Calu3 (cell line): ENCODE results near the gene OR2B3. TPM values are rescaled to one million over a fixed set of nuclear protein-coding genes. Genes with fewer than 3 reads are reported as not detected.
"Not testable (repeated sequence)": the region's sequence is repeated elsewhere in the genome, so short reads cannot be mapped to it uniquely, and the experiment has no call there.

Experiments used
- Bru-seq: library from RNA; stranded (reverse); fragments of 400-500 nt; gene quantifications from one replicate; lab custom pipeline; 2021; lab: Mats Ljungman, UMichigan
- BruChase-seq, 2 experiments: library from RNA; stranded (reverse); fragments of 400-500 nt; gene quantifications; one replicate each; lab custom pipeline; 2021; lab: Mats Ljungman, UMichigan
- BruUV-seq: library from RNA; stranded (reverse); fragments of 400-500 nt; replicated peaks from 2 replicates; lab custom pipeline; 2021; lab: Mats Ljungman, UMichigan
- CTCF ChIA-PET: fragments of 300-600 bp; sonication (Branson Sonifier 250); formaldehyde crosslinking; loops from one replicate; lab custom pipeline; 2022; ENCODE audit warnings: antibody characterized with exemption; lab: Charles Lee
- DNase-seq: peaks from one replicate; pipeline ENCODE4 v3.0.0; 2022
- H3K27ac Mint-ChIP-seq: one replicate; pipeline ENCODE4 v1.8.0; 2022; ENCODE audit warnings: mixed read lengths; ENCODE audit not compliant: unreplicated experiment
- H3K27me3 Mint-ChIP-seq: one replicate; pipeline ENCODE4 v1.8.0; 2022; ENCODE audit warnings: mixed read lengths; ENCODE audit not compliant: unreplicated experiment
- H3K36me3 Mint-ChIP-seq: one replicate; pipeline ENCODE4 v1.8.0; 2022; ENCODE audit warnings: mild to moderate bottlenecking, moderate library complexity, mixed read lengths; ENCODE audit not compliant: insufficient read depth, unreplicated experiment
- H3K4me1 Mint-ChIP-seq: one replicate; pipeline ENCODE4 v1.8.0; 2022; ENCODE audit warnings: mild to moderate bottlenecking, low read depth, mixed read lengths; ENCODE audit not compliant: unreplicated experiment
- H3K4me3 Mint-ChIP-seq: one replicate; pipeline ENCODE4 v1.8.0; 2022; ENCODE audit warnings: mild to moderate bottlenecking, low read depth, moderate library complexity, mixed read lengths; ENCODE audit not compliant: unreplicated experiment
- H3K9me3 Mint-ChIP-seq: one replicate; pipeline ENCODE4 v1.8.0; 2022; ENCODE audit warnings: low read depth, mixed read lengths; ENCODE audit not compliant: unreplicated experiment
- CTCF ChIP-seq: fragments of 200-600 bp; IDR thresholded peaks from one replicate; pipeline ENCODE4 v1.8.0; 2022; ENCODE audit warnings: antibody characterized with exemption; ENCODE audit not compliant: unreplicated experiment
- intact Hi-C: fragments of 100-400 bp; cut with micrococcal nuclease; formaldehyde crosslinking; loops from one replicate; pipeline ENCODE4 v1.10.0; 2022; ENCODE audit not compliant: unreplicated experiment
- long read RNA-seq: library from polyadenylated mRNA; stranded (forward); transcript quantifications from one replicate; pipeline ENCODE4 v2.0.0, GENCODE V29; 2022
- total RNA-seq: library from RNA; stranded (reverse); gene quantifications from 2 replicates; pipeline ENCODE4 v1.2.3, GENCODE V29; 2022

OR2B3 gene
- total RNA-seq = not detected in 2 replicates
- not detected for Bru-seq, nascent RNA
- BruChase-seq, experiment 1, labeled RNA remaining after a 6-hour chase = not detected
- BruChase-seq, experiment 2, labeled RNA remaining after a 2-hour chase = not detected
- long read RNA-seq = 0 reads

GRCh38 chr6:29087213-29087612, at the start of gene OR2B3:
Gene OR2B3, minus strand, starts transcription at chr6:29087313. Its CDS starts 65 bp downstream, at chr6:29087248.
- Mint-ChIP-seq H3K9me3 (peaks cover 4% of the 10 kb centered on the region), H3K27me3 (no peaks in the 10 kb centered on the region), H3K36me3 (no peaks in the 10 kb centered on the region), H3K4me1 (no peaks in the 10 kb centered on the region), H3K27ac (no peak within 1 kb of the TSS), H3K4me3 (no peak within 1 kb of the TSS)
- CTCF ChIA-PET = interaction anchor here (0.6 kb wide), 1 partner anchor 8 kb away, joined by 3 read pairs; no protein-coding TSS in a partner anchor
- no peak for TF ChIP-seq CTCF
- no TSS peak for BruUV-seq
- intact Hi-C loops = no loop called here
- no peak for DNase-seq

- TF ChIP-seq CTCF = no peak
- Mint-ChIP-seq H3K27ac (no peak overlapping the region), H3K4me1 (no peaks in the 10 kb centered on the region), H3K9me3 (no peaks in the 10 kb centered on the region), H3K4me3 (no peak overlapping the region), H3K36me3 (no peaks in the 10 kb centered on the region), H3K27me3 (no peaks in the 10 kb centered on the region)
- CTCF ChIA-PET = no interaction called here
- no peak for DNase-seq
- no TSS peak for BruUV-seq
- intact Hi-C loops = no loop called here
These were observed 44.6 kb upstream of the OR2B3 start for GRCh38 chr6:29131691-29132090.

DNA sequence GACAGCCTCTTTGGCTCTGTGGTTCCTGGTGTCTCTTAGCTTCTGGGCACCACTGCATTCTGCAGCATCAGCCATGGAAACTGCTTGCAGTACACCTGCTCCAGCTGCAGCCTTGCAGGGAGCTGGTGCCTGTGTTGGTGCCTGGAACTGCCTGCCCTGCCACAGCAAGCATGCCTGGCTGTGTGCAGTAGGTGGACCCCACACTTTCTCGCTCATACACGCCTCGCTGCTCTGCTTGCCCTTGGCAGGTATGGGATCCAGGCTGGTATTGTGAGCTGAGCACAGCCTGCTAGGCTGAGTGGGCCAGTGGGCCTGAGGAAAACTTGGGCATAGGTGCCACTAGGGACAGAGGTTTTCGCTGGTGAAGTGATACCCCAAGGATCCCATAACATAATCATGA, 43.5 kb upstream of the OR2B3 start:
- no peak for TF ChIP-seq CTCF
- no peak overlapping the region for H3K27ac Mint-ChIP-seq
- no peak for DNase-seq
- H3K4me1 Mint-ChIP-seq = no peaks in the 10 kb centered on the region
- no peaks in the 10 kb centered on the region for H3K9me3 Mint-ChIP-seq
- no peaks in the 10 kb centered on the region for H3K36me3 Mint-ChIP-seq
- no peak overlapping the region for H3K4me3 Mint-ChIP-seq
- intact Hi-C loops = no loop called here
- BruUV-seq = no TSS peak
- CTCF ChIA-PET = no interaction called here
- no peaks in the 10 kb centered on the region for H3K27me3 Mint-ChIP-seq

DNA sequence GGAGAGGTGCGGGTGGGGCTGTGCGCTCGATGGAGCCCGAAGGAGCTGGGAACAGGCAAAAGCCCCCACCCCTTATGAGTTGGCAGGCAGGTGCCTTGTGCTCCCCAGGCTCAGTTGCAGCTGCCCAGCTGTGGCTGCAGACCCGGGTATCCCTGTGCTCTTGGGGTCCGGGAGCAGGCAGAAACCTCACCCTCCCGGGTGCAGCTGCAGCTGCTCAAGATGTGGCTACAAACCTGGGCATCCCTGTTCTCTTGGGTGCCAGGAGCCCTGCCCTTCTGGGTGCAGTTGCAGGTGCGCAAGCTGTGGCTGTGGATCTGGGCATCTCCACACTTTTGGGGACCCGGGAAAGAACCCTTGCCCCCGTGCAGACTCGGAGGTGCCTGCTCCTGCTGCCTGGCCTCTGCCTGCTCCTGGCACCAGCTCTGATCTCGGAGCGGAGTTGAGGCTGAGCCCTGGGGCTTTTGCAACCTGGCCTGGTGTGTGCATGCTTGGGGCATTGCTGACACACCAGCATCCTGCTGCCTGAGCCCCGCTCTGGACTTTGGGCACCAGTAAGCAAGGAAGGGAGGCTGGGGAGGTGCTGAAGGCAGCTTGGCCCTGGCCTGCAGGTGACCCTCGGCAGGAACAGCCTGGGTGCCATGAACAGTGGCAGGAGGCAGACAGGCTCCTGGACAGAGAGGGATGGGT, 42.4 kb upstream of the OR2B3 start:
- Mint-ChIP-seq H3K36me3 (no peaks in the 10 kb centered on the region), H3K4me1 (no peaks in the 10 kb centered on the region), H3K4me3 (no peak overlapping the region), H3K27ac (no peak overlapping the region), H3K9me3 (no peaks in the 10 kb centered on the region), H3K27me3 (no peaks in the 10 kb centered on the region)
- no TSS peak for BruUV-seq
- no peak for DNase-seq
- CTCF ChIA-PET = no interaction called here
- intact Hi-C loops = no loop called here
- no peak for TF ChIP-seq CTCF

DNA sequence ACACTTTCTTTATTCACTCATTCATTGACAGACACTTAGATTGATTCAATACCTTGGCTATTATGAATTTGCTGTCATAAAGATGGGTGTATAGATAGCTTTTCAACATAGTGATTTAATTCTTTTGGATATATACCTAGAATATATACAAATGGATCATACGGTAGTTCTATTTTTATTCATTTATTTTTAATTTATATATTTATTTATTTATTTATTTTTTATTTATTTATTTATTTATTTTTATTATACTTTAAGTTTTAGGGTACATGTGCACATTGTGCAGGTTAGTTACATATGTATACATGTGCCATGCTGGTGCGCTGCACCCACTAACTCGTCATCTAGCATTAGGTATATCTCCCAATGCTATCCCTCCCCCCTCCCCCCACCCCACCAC, 27.9 kb upstream of the OR2B3 start:
- H3K27ac Mint-ChIP-seq, H3K27me3 Mint-ChIP-seq, H3K9me3 Mint-ChIP-seq, DNase-seq, BruUV-seq, H3K4me3 Mint-ChIP-seq, CTCF ChIA-PET, H3K36me3 Mint-ChIP-seq, intact Hi-C loops, H3K4me1 Mint-ChIP-seq: not testable (repeated sequence)
